HTR-8/SVneo (cell line): ENCODE data around the gene TMEM198.

Source experiments
- DNase-seq: peaks from one replicate; pipeline ENCODE4 v3.0.0; 2011; ENCODE audit warnings: low spot score, mixed read lengths; ENCODE audit not compliant: insufficient read length
- FAIRE-seq: peaks from 2 replicates; lab custom pipeline; 2011; peaks lifted over from hg19 to GRCh38; lab: Jason Lieb, UNC

The TMEM198 gene, protein sequence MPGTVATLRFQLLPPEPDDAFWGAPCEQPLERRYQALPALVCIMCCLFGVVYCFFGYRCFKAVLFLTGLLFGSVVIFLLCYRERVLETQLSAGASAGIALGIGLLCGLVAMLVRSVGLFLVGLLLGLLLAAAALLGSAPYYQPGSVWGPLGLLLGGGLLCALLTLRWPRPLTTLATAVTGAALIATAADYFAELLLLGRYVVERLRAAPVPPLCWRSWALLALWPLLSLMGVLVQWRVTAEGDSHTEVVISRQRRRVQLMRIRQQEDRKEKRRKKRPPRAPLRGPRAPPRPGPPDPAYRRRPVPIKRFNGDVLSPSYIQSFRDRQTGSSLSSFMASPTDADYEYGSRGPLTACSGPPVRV

DNA sequence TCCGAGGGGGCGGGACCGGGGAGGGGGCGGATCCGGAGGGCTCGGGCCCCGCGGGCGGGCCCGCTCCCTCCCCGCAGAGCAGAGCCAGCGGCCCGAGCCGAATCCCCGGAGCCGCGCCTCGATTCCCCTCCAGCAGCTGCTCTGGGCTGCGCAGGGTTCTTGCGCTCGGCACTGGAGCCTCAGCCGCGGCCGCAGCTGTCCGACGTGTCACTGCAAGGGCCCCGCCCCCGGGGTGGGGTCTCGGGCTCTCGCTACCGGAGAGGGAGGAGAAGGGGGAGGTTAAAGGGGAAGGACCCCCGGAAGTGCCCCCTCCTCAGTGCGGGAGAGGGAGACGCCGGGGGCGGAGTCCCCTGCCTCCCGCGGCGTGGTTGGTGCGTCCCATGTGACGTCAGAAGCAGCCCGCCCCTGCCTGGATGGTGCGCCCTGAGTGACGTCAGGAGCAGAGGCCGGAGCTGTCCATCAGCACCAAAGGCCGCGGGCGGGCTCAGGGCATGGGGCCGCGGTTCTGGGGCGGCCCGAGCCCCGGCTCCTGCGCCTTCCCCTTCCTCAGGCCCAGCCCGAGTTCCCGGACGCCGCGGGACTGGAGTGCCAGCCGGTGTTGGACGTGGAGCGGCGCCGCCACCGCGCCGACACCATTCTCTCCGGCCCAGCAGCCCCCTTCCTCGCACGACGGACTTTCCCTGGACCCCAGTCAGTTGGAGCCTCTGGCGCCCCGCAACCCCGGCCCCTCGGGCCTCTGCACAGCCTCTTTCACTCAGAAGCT is at the start of gene TMEM198, which contains the start of gene CHPF:
TSS of gene TMEM198 (plus strand) at position 433 of the 763 bp plus-strand sequence. CDS start 700 bp downstream, outside the sequence.
TSS of gene CHPF (minus strand) at position 214 of the 763 bp plus-strand sequence. CDS start 271 bp downstream, outside the sequence.
- DNase-seq (peak; percentile 95), FAIRE-seq (peak; percentile 97)

- no peak for FAIRE-seq
- no peak for DNase-seq
Observed at GRCh38 chr2:219494952-219495530, 48.8 kb upstream of the TMEM198 start.

GRCh38 chr2:219495531-219496122 is 48.2 kb upstream of the TMEM198 start:
- DNase-seq (peak; percentile 64), FAIRE-seq (no peak)

DNA sequence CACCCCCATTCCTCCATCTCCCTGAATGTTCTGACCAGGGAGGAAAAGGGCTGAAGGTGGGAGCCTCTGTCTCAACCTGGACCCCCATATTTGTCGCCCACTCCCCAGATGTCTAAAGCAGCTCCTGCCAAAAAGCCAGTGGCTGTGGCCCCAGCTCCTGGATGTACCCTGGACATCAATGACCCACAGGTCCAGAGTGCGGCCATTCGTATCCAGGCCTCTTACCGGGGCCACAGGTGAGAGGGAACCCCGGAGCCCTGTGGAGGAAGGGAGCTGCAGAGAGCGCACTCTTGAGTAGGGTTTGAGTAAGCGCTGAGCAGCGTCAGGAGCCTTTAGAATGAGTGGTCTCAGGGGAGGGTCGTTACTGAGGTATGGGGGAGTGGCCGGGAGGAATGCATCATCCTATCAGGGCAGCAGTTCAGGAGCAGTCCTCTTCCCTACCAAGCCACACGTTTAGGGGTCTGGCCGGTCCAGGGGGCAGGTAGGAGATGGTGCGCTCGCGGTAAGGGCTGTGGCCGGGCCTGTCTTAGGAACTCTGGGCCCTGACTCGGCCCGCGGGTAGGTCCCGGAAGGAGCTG is 47.5 kb upstream of the TMEM198 start:
- FAIRE-seq (no peak), DNase-seq (no peak)

DNA sequence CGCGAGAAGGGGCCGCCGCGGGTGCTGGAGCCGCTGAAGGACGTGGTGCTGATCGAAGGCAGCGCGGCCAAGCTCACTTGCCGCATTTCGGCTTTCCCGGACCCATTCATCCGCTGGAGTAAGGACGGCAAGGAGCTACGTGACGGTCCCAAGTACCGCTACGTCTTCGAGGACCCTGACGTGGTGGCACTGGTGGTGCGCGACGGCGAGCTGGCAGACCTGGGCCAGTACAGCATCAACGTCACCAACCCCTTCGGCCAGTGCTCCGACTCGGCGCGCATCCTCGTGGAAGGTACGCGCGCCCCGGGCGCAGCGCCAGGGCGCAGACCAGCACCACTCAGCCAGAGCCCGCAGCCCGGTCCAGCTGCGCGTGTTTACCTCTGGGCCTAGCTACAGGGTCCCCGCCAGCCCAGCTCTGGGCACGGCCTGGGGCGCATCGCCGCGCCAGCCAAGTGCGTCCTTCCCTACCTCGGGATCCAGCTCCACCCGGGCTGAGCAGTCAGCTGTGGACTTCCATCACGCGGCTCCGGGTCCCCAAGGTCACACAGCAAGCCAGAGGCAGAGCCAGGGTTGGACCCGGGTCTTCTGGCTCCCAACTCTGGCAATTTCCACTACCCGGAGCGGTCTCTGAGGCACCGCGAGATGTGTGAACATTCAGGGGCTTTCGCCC is 46.9 kb upstream of the TMEM198 start:
- DNase-seq (no peak), FAIRE-seq (no peak)

- peak; percentile 91 for DNase-seq
Observed at GRCh38 chr2:219497495-219498279, 46.1 kb upstream of the TMEM198 start.

GRCh38 chr2:219498280-219499057 is 45.4 kb upstream of the TMEM198 start, which contains the start of gene GMPPA:
Gene GMPPA, plus strand, starts transcription at chr2:219498891. Its CDS starts 1,085 bp downstream, at chr2:219499976.
- peak; percentile 83 for FAIRE-seq

More at GRCh38 chr2:219497495-219498279, 46.1 kb upstream of the TMEM198 start:
- FAIRE-seq = peak; percentile 76

GRCh38 chr2:219499058-219499307 is 44.8 kb upstream of the TMEM198 start:
- FAIRE-seq = no peak
- DNase-seq = no peak

More at GRCh38 chr2:219498280-219499057, 45.4 kb upstream of the TMEM198 start, which contains the start of gene GMPPA:
- peak; percentile 98 for DNase-seq

- no peak for DNase-seq
- FAIRE-seq = no peak
Observed at GRCh38 chr2:219499555-219499954, 44.3 kb upstream of the TMEM198 start.

DNA sequence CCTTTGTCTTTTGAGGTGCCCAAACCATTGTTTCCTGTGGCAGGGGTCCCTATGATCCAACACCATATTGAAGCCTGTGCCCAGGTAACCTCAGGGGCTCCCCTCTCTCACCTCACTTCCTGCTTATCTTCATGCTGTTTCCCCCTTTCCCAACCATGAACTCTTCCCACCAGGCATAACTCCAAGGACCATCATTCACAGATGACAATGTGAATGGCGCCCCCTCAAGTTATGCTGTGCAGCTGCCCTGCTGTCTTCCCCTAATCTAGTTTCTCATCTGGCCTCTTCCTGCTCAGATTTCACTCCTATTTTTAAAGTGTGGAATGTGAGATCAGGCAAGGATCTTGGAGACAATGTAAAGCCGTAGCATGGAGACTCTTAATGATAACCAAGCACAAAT is 43.7 kb upstream of the TMEM198 start:
- DNase-seq = peak; percentile 30
- peak; percentile 9 for FAIRE-seq

- no peak for FAIRE-seq
Observed at GRCh38 chr2:219501849-219502248, 42.0 kb upstream of the TMEM198 start.

DNA sequence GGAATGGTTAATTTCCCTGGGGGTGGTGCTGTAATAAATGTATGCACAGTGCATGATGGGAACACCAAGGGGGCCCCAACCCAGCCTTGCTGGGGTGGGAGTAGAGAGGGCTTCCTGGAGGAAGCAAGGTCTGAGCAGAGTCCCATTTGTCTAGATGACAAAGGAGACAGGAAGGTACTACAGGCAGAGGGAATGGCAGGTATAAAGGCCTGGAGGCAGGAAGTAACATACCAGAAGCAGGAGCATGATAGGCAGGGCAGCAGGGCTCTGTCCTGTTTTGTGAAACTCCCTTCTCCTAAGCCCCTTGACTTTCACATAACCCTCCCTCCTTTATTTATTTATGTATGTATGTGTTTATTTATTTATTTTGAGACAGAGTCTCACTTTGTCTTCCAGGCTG is 41.2 kb upstream of the TMEM198 start:
- no peak for DNase-seq
- FAIRE-seq = no peak

More at GRCh38 chr2:219501849-219502248, 42.0 kb upstream of the TMEM198 start:
- DNase-seq = no peak

DNA sequence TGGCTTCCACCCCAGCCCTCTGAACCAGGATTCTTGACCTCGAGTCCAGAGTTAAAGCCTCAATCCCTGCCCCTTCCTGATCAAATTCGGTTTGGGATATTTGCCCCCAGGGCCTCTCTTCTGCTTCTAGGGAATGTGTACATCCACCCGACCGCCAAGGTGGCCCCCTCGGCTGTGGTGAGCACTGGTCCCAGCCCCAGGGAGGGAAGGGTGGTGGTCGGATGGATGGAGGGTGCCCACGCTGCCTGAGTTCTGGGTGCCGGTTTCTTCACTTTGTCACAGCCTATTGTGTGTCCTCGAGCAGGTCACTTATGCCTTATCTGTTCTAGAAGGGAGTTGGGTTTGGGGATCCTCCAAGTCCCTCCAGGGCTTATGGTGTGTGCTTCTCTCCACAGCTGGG is 38.2 kb upstream of the TMEM198 start:
- no peak for FAIRE-seq
- DNase-seq = no peak

- DNase-seq (no peak), FAIRE-seq (no peak)
Observed at GRCh38 chr2:219506153-219506801, 37.6 kb upstream of the TMEM198 start.

GRCh38 chr2:219506802-219507526 is 36.9 kb upstream of the TMEM198 start:
- FAIRE-seq (no peak), DNase-seq (no peak)

DNA sequence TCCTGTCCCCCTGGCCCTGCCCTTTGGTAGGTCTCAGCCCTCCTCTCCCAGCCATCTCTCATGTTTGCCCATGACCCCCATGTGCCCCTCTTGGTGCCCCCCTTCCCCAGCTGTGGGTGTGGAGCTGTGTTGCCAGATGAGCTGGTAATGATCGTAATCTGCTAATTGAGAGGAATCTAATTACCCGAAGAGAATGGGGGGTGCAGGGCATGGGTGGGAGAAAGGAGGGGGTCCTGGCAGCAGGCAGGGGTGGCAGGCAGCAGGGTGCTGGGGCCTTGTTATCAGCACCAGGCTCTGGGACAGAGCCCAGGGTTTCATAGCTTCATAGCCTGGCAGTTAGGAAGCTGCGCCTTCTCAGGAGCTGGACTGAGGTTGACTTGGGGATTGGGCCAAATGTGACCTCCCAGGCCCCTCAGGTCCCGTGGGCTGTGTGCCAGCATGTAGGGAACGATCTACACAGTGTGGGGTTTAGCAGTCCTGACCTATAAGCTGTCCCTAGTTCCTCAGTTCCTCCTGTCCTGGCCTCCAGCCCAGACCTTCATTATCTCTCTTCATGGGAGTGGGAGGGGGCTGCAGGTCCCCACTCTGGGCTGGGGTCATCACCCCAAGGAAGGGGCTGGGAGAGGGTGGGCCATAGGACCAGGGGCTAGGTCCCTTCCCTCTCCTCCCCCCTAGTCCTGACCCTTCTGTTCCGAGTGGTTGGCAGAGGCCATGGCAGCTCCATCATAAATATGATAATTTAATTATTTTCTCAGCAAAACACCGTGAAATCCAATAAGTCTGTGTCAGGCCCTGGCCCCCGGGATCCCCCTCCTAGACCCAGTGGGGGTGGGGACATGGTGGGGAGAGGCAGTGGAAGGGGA is 36.0 kb upstream of the TMEM198 start:
- DNase-seq = no peak
- FAIRE-seq = no peak
